SU-DHL-6 (cell line): ENCODE data around the gene PLRG1.

ENCODE experiments used
- H2AFZ ChIP-seq: fragments of 200-600 bp; sonication (generic); 2 replicates; pipeline ENCODE4 v1.6.1; 2014; ENCODE audit warnings: low read depth, mild to moderate bottlenecking, moderate library complexity, mixed read lengths, antibody characterized with exemption, low read length; ENCODE audit not compliant: severe bottlenecking
- H3F3A ChIP-seq: fragments of 200-600 bp; shearing (Covaris generic); 2 replicates; pipeline ENCODE4 v1.6.0; 2016; ENCODE audit warnings: antibody characterized with exemption, mild to moderate bottlenecking; ENCODE audit not compliant: insufficient read depth
- H3K27ac ChIP-seq: fragments of 200-600 bp; sonication (generic); 2 replicates; pipeline ENCODE4 v1.5.1; 2016; ENCODE audit warnings: low read depth, mild to moderate bottlenecking, low read length, moderate library complexity, mixed read lengths
- H3K27me3 ChIP-seq: fragments of 200-600 bp; sonication (generic), shearing (Covaris generic); 2 replicates; pipeline ENCODE4 v1.6.0; 2014; ENCODE audit warnings: mild to moderate bottlenecking, low read length
- H3K36me3 ChIP-seq: fragments of 200-600 bp; sonication (generic); 2 replicates; pipeline ENCODE4 v1.6.1; 2014; ENCODE audit warnings: mild to moderate bottlenecking, low read length, mixed read lengths
- H3K4me2 ChIP-seq: fragments of 300-600, 200-600 bp; shearing (Covaris generic), sonication (generic); 2 replicates; pipeline ENCODE4 v1.6.0; 2014; ENCODE audit warnings: low read length, low read depth, mild to moderate bottlenecking; ENCODE audit not compliant: poor library complexity, severe bottlenecking
- H3K4me3 ChIP-seq: fragments of 200-600 bp; sonication (generic); 2 replicates; pipeline ENCODE4 v1.5.1; 2014; ENCODE audit warnings: antibody characterized with exemption, low read length, mild to moderate bottlenecking, mixed read lengths; ENCODE audit not compliant: insufficient read depth, poor library complexity, severe bottlenecking
- H3K79me2 ChIP-seq: fragments of 200-600 bp; sonication (generic); 2 replicates; pipeline ENCODE4 v1.6.1; 2014; ENCODE audit warnings: mild to moderate bottlenecking, low read length, moderate library complexity; ENCODE audit not compliant: insufficient read depth
- H3K9ac ChIP-seq: fragments of 200-600 bp; sonication (generic); 2 replicates; pipeline ENCODE4 v1.7.0; 2014; ENCODE audit warnings: mild to moderate bottlenecking, low read length
- H3K9me2 ChIP-seq: fragments of 200-600 bp; sonication (generic); replicated peaks from 2 replicates; pipeline ENCODE4 v1.6.1; 2014; ENCODE audit warnings: low read length; ENCODE audit not compliant: insufficient read depth
- H3K9me3 ChIP-seq: fragments of 200-600 bp; sonication (generic); 2 replicates; pipeline ENCODE4 v1.6.1; 2014; ENCODE audit warnings: low read length, mixed read lengths; ENCODE audit not compliant: insufficient read depth
- H4K20me1 ChIP-seq: fragments of 200-600 bp; sonication (generic); 2 replicates; pipeline ENCODE4 v1.6.1; 2014; ENCODE audit warnings: low read depth, mild to moderate bottlenecking, antibody characterized with exemption, low read length, moderate library complexity, mixed read lengths
- EZH2phosphoT487 ChIP-seq: fragments of 200-600 bp; sonication (generic), shearing (Covaris generic); conservative IDR thresholded peaks from 2 replicates; pipeline ENCODE4 v1.6.1; 2018; ENCODE audit warnings: mild to moderate bottlenecking, antibody characterized with exemption, low read length, moderate library complexity, mixed read lengths
- TF ChIP-seq, protein P1 (sequence below): fragments of 200-600 bp; sonication (generic); IDR thresholded peaks from one replicate; pipeline ENCODE4 v1.5.1; 2017; ENCODE audit warnings: antibody characterized with exemption, mild to moderate bottlenecking, low read length, moderate library complexity; ENCODE audit not compliant: insufficient read depth, poor library complexity, severe bottlenecking

PLRG1 gene

GRCh38 chr4:154545689-154546088 is 4.5 kb downstream of the PLRG1 start:
- H2AFZ ChIP-seq: no peak overlapping the region
- H3K9me3 ChIP-seq: no peaks in the 10 kb centered on the region
- H3F3A ChIP-seq: no peaks in the 10 kb centered on the region
- no peak overlapping the region for H3K9ac ChIP-seq
- no peaks in the 10 kb centered on the region for H3K27me3 ChIP-seq
- peaks cover 27% of the 10 kb centered on the region for H3K79me2 ChIP-seq
- H3K9me2 ChIP-seq: no peaks in the 10 kb centered on the region
- TF ChIP-seq, protein P1, sequence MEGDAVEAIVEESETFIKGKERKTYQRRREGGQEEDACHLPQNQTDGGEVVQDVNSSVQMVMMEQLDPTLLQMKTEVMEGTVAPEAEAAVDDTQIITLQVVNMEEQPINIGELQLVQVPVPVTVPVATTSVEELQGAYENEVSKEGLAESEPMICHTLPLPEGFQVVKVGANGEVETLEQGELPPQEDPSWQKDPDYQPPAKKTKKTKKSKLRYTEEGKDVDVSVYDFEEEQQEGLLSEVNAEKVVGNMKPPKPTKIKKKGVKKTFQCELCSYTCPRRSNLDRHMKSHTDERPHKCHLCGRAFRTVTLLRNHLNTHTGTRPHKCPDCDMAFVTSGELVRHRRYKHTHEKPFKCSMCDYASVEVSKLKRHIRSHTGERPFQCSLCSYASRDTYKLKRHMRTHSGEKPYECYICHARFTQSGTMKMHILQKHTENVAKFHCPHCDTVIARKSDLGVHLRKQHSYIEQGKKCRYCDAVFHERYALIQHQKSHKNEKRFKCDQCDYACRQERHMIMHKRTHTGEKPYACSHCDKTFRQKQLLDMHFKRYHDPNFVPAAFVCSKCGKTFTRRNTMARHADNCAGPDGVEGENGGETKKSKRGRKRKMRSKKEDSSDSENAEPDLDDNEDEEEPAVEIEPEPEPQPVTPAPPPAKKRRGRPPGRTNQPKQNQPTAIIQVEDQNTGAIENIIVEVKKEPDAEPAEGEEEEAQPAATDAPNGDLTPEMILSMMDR: no peak
- no peak for TF ChIP-seq EZH2phosphoT487
- peaks cover 63% of the 10 kb centered on the region for H3K36me3 ChIP-seq
- no peaks in the 10 kb centered on the region for H4K20me1 ChIP-seq
- H3K27ac ChIP-seq: no peak overlapping the region
- no peak overlapping the region for H3K4me3 ChIP-seq
- no peak overlapping the region for H3K4me2 ChIP-seq

DNA sequence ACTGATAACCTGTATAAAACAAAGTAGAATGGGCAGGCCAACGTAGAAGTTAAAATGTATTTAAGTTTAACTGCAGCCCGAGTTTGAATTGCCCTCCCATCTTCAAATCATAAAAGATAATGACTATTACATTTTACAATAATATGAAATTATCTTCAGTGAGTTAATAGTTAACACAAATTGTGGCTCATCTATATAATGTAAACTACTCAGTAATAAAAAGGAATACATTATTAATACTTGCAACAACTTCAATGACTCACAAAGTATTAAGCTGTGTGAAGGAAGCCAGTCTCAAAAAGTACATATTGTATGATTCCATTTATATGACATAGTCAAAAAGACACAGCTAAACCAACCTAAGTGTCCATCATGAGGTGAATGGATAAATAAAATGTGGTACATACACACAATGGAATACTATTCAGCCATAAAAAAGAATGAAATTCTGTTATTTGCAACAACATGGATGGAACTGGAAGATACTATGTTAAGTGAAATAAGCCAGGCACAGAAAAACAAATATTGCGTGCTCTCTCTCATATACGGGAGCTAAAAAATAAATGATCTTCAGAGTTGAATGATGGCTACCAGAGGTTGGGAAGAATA is 7.8 kb downstream of the PLRG1 start:
- no peak overlapping the region for H3K4me3 ChIP-seq
- no peaks in the 10 kb centered on the region for H3K27me3 ChIP-seq
- H2AFZ ChIP-seq: no peak overlapping the region
- no peaks in the 10 kb centered on the region; the same call in 1 of the 2 replicates for H3K79me2 ChIP-seq
- peaks cover 93% of the 10 kb centered on the region for H3K36me3 ChIP-seq
- no peaks in the 10 kb centered on the region for H3K9me3 ChIP-seq
- no peak overlapping the region for H3K27ac ChIP-seq
- no peaks in the 10 kb centered on the region for H3K9me2 ChIP-seq
- H3K9ac ChIP-seq: no peak overlapping the region
- H3F3A ChIP-seq: no peaks in the 10 kb centered on the region
- no peak overlapping the region for H3K4me2 ChIP-seq
- no peak for TF ChIP-seq EZH2phosphoT487
- TF ChIP-seq, protein P1: no peak
- no peaks in the 10 kb centered on the region for H4K20me1 ChIP-seq

DNA sequence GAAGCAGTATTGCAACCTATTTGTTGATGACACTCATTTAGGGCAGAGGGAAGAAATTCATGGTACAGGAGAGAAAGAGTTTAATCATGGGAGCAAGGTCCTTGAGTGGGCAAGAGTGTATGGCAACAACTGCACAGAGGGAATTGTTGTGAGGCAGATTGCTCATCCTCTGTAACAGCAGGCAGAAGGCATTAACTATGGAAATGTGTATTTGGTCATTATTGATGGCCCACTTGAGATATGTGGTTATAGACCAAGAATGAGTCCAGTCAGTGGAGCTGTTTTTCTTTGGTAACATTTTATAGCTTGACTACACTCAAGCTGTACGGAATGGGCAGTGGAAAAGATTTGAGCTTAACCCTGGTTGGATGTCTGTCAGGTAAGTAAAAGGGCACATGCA is 15.9 kb downstream of the PLRG1 start:
- TF ChIP-seq EZH2phosphoT487: no peak
- TF ChIP-seq, protein P1: no peak
- Histone ChIP-seq H3K9me3 (no peaks in the 10 kb centered on the region), H4K20me1 (no peaks in the 10 kb centered on the region), H3K9ac (no peak overlapping the region), H3F3A (peaks cover 6% of the 10 kb centered on the region; the same call in 1 of the 2 replicates), H3K36me3 (peaks cover 30% of the 10 kb centered on the region; the same call in 1 of the 2 replicates), H3K27ac (no peak overlapping the region), H3K79me2 (no peaks in the 10 kb centered on the region), H3K4me3 (no peak overlapping the region), H3K9me2 (no peaks in the 10 kb centered on the region), H3K4me2 (no peak overlapping the region), H3K27me3 (no peaks in the 10 kb centered on the region), H2AFZ (no peak overlapping the region)
